ENCODE data around the gene CDC14A. TPM values are rescaled to one million over a fixed set of nuclear protein-coding genes. Genes with fewer than 3 reads are reported as not detected.

The CDC14A gene
- polyA plus RNA-seq, 12 donors, result 4.8 to 9.3 (median 6.5) TPM; not detected in 2

Other genes with a start within 250 kb of the CDC14A start
- gene SASS6, start 219.6 kb upstream of the CDC14A start, polyA plus RNA-seq (ENCODE audit: insufficient read length in 12 of 12), result 1 to 10 TPM in 11 of 12 donors, not detected in 1; 3.0 to 7.6 (median 5.3) TPM
- gene TRMT13, start 219.3 kb upstream of the CDC14A start, polyA plus RNA-seq (ENCODE audit: insufficient read length in 12 of 12), result 10 to 100 TPM in 11 of 12 donors, not detected in 1; 19.9 to 42.7 (median 32.2) TPM
- gene LRRC39, start 174.2 kb upstream of the CDC14A start, polyA plus RNA-seq (ENCODE audit: insufficient read length in 12 of 12), result 100 to 1,000 TPM in 10 of 12 donors, 10 to 100 TPM in 1, not detected in 1; 85.7 to 304 (median 227) TPM
- gene DBT, start 102.7 kb upstream of the CDC14A start, polyA plus RNA-seq (ENCODE audit: insufficient read length in 12 of 12), result 10 to 100 TPM in 9 of 12 donors, 1 to 10 TPM in 2, not detected in 1; 4.6 to 15.9 (median 12.4) TPM
- 10 to 100 TPM in 11 of 12 donors, not detected in 1; 29.0 to 39.2 (median 33.7) TPM for gene RTCA, start 86.3 kb upstream of the CDC14A start, polyA plus RNA-seq (ENCODE audit: insufficient read length in 12 of 12)
- under 1 TPM in 9 of 12 donors, not detected in 3; 0.07 to 0.27 (median 0.19) TPM for gene GPR88, start 185.6 kb downstream of the CDC14A start, polyA plus RNA-seq (ENCODE audit: insufficient read length in 12 of 12)